A549 (cell line): ENCODE data around the gene EPC2.

ENCODE experiments used
- EHMT2 ChIP-seq: fragments of 200-600 bp; sonication (generic); IDR thresholded peaks from 2 replicates; pipeline ENCODE4 v1.6.1; 2016; ENCODE audit warnings: antibody characterized with exemption, low read depth, mild to moderate bottlenecking, moderate library complexity
- ESRRA ChIP-seq: fragments of 150-350 bp; IDR thresholded peaks from 2 replicates; pipeline ENCODE4 v1.6.1; 2014; ENCODE audit warnings: mild to moderate bottlenecking, low read length, borderline replicate concordance
- FOXS1 ChIP-seq: fragments of 250-450 bp; sonication (Bioruptor Pico); IDR thresholded peaks from 2 replicates; pipeline ENCODE4 v1.5.0; 2020; ENCODE audit warnings: mild to moderate bottlenecking, moderate library complexity
- HDAC2 ChIP-seq: fragments of 200-600 bp; sonication (generic); IDR thresholded peaks from 2 replicates; pipeline ENCODE4 v1.6.1; 2016
- KDM1A ChIP-seq: fragments of 200-600 bp; sonication (generic); IDR thresholded peaks from 2 replicates; pipeline ENCODE4 v1.6.1; 2016; ENCODE audit warnings: low read depth, mild to moderate bottlenecking
- MAX ChIP-seq: IDR thresholded peaks from 2 replicates; pipeline ENCODE4 v1.6.1; 2012
- POLR2A ChIP-seq: IDR thresholded peaks from 2 replicates; pipeline ENCODE4 v1.6.1; 2012; ENCODE audit warnings: mild to moderate bottlenecking, low read length
- RARB ChIP-seq: fragments of 250-450 bp; sonication (Bioruptor Pico); IDR thresholded peaks from 2 replicates; pipeline ENCODE4 v1.8.0; 2021; ENCODE audit warnings: mild to moderate bottlenecking, moderate library complexity
- RFX5 ChIP-seq: fragments of 450-650 bp; IDR thresholded peaks from 2 replicates; pipeline ENCODE4 v1.7.1; 2014; ENCODE audit warnings: antibody characterized with exemption, mild to moderate bottlenecking, moderate library complexity
- ZFP36 ChIP-seq: fragments of 450-650 bp; IDR thresholded peaks from 2 replicates; pipeline ENCODE4 v1.6.1; 2014; ENCODE audit warnings: borderline replicate concordance; ENCODE audit not compliant: partially characterized antibody
- TF ChIP-seq, protein P1 (sequence below): fragments of >200 bp; sonication (Bioruptor Twin); formaldehyde crosslinking; IDR thresholded peaks from 3 replicates; pipeline ENCODE4 v1.5.1; 2016
- TF ChIP-seq, protein P2 (sequence below): fragments of 450-650 bp; IDR thresholded peaks from 2 replicates; pipeline ENCODE4 v1.6.1; 2014; ENCODE audit warnings: antibody characterized with exemption
- TF ChIP-seq, protein P3 (sequence below): fragments of 200-600 bp; sonication (generic); IDR thresholded peaks from 2 replicates; pipeline ENCODE4 v1.6.1; 2016; ENCODE audit warnings: antibody characterized with exemption, mild to moderate bottlenecking, moderate library complexity

- TF ChIP-seq POLR2A: no peak
- TF ChIP-seq MAX: no peak
- TF ChIP-seq, protein P1, sequence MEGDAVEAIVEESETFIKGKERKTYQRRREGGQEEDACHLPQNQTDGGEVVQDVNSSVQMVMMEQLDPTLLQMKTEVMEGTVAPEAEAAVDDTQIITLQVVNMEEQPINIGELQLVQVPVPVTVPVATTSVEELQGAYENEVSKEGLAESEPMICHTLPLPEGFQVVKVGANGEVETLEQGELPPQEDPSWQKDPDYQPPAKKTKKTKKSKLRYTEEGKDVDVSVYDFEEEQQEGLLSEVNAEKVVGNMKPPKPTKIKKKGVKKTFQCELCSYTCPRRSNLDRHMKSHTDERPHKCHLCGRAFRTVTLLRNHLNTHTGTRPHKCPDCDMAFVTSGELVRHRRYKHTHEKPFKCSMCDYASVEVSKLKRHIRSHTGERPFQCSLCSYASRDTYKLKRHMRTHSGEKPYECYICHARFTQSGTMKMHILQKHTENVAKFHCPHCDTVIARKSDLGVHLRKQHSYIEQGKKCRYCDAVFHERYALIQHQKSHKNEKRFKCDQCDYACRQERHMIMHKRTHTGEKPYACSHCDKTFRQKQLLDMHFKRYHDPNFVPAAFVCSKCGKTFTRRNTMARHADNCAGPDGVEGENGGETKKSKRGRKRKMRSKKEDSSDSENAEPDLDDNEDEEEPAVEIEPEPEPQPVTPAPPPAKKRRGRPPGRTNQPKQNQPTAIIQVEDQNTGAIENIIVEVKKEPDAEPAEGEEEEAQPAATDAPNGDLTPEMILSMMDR: no peak
- no peak for TF ChIP-seq HDAC2
- TF ChIP-seq ESRRA: no peak
- TF ChIP-seq RARB (CRISPR knock-in tag): no peak
- TF ChIP-seq, protein P2, sequence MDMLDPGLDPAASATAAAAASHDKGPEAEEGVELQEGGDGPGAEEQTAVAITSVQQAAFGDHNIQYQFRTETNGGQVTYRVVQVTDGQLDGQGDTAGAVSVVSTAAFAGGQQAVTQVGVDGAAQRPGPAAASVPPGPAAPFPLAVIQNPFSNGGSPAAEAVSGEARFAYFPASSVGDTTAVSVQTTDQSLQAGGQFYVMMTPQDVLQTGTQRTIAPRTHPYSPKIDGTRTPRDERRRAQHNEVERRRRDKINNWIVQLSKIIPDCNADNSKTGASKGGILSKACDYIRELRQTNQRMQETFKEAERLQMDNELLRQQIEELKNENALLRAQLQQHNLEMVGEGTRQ: no peak
- no peak for TF ChIP-seq FOXS1 (CRISPR knock-in tag)
- TF ChIP-seq KDM1A: no peak
- TF ChIP-seq, protein P3, sequence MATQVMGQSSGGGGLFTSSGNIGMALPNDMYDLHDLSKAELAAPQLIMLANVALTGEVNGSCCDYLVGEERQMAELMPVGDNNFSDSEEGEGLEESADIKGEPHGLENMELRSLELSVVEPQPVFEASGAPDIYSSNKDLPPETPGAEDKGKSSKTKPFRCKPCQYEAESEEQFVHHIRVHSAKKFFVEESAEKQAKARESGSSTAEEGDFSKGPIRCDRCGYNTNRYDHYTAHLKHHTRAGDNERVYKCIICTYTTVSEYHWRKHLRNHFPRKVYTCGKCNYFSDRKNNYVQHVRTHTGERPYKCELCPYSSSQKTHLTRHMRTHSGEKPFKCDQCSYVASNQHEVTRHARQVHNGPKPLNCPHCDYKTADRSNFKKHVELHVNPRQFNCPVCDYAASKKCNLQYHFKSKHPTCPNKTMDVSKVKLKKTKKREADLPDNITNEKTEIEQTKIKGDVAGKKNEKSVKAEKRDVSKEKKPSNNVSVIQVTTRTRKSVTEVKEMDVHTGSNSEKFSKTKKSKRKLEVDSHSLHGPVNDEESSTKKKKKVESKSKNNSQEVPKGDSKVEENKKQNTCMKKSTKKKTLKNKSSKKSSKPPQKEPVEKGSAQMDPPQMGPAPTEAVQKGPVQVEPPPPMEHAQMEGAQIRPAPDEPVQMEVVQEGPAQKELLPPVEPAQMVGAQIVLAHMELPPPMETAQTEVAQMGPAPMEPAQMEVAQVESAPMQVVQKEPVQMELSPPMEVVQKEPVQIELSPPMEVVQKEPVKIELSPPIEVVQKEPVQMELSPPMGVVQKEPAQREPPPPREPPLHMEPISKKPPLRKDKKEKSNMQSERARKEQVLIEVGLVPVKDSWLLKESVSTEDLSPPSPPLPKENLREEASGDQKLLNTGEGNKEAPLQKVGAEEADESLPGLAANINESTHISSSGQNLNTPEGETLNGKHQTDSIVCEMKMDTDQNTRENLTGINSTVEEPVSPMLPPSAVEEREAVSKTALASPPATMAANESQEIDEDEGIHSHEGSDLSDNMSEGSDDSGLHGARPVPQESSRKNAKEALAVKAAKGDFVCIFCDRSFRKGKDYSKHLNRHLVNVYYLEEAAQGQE: no peak
- TF ChIP-seq EHMT2: no peak
- TF ChIP-seq RFX5: no peak
- TF ChIP-seq ZFP36: no peak
These were observed 1.1 kb upstream of the EPC2 start for GRCh38 chr2:148643421-148643820.
